ENCODE results near the gene MTG1.
"Not testable (repeated sequence)": the region's sequence is repeated elsewhere in the genome, so short reads cannot be mapped to it uniquely, and the experiment has no call there.

The MTG1 gene

GRCh38 chr10:133368153-133368552, 25.8 kb upstream of the MTG1 start:
- no peak overlapping the region for H3K27ac ChIP-seq
- TF ChIP-seq CTCF (conservative IDR thresholded peaks at IDR 0.05): no peak

GRCh38 chr10:133370030-133370786, 23.7 kb upstream of the MTG1 start:
- no peak overlapping the region for H3K27ac ChIP-seq
- TF ChIP-seq CTCF (conservative IDR thresholded peaks at IDR 0.05): no peak

- H3K27ac ChIP-seq: peak overlapping the region; percentile 83; the same call in 1 of the 2 replicates
- no peak for TF ChIP-seq CTCF (conservative IDR thresholded peaks at IDR 0.05)
Observed at GRCh38 chr10:133372507-133372906, 21.4 kb upstream of the MTG1 start.

- no peak for TF ChIP-seq CTCF (conservative IDR thresholded peaks at IDR 0.05)
- peak within 1 kb of the TSS; percentile 83 for H3K27ac ChIP-seq
Observed at GRCh38 chr10:133373174-133374090, 20.5 kb upstream of the MTG1 start, which contains the start of gene ECHS1. Gene ECHS1 (minus strand): TSS chr10:133373354. CDS start chr10:133373333, 21 bp downstream.

GRCh38 chr10:133375357-133376115, 18.4 kb upstream of the MTG1 start:
- TF ChIP-seq CTCF (conservative IDR thresholded peaks at IDR 0.05): no peak
- no peak overlapping the region for H3K27ac ChIP-seq

GRCh38 chr10:133376183-133376582, 17.8 kb upstream of the MTG1 start:
- H3K27ac ChIP-seq: not testable (repeated sequence)

GRCh38 chr10:133377025-133377817, 16.7 kb upstream of the MTG1 start:
- TF ChIP-seq CTCF (conservative IDR thresholded peaks at IDR 0.05): no peak
- no peak overlapping the region for H3K27ac ChIP-seq

All from VCaP (cell line).